H9 (cell line): ENCODE measurements around the gene MIA3. TPM values are rescaled to one million over a fixed set of nuclear protein-coding genes. Genes with fewer than 3 reads are reported as not detected.

Experiments
- DNase-seq: peaks from one replicate; pipeline ENCODE4 v3.0.0-alpha.2; 2017
- H2AFZ ChIP-seq: one replicate; pipeline ENCODE4 v1.6.1; 2013; ENCODE audit warnings: mild to moderate bottlenecking, low read length, control low read depth, moderate library complexity
- H2AK5ac ChIP-seq: 2 replicates; pipeline ENCODE4 v1.6.1; 2013; ENCODE audit warnings: low read length, control low read depth, mixed read lengths; ENCODE audit not compliant: insufficient read length
- H2BK120ac ChIP-seq: one replicate; pipeline ENCODE4 v1.6.1; 2013; ENCODE audit warnings: low read depth, mild to moderate bottlenecking, low read length, control low read depth, inconsistent platforms; ENCODE audit not compliant: poor library complexity, severe bottlenecking
- H2BK12ac ChIP-seq: 2 replicates; pipeline ENCODE4 v1.6.1; 2013; ENCODE audit warnings: low read length, control low read depth, mixed read lengths, low read depth; ENCODE audit not compliant: insufficient read length
- H2BK15ac ChIP-seq: 2 replicates; pipeline ENCODE4 v1.6.1; 2013; ENCODE audit warnings: low read depth, low read length, control low read depth
- H2BK20ac ChIP-seq: one replicate; pipeline ENCODE4 v1.6.1; 2013; ENCODE audit warnings: low read depth, mild to moderate bottlenecking, low read length, control low read depth, inconsistent platforms; ENCODE audit not compliant: poor library complexity, severe bottlenecking
- H2BK5ac ChIP-seq: 2 replicates; pipeline ENCODE4 v1.6.1; 2013; ENCODE audit warnings: low read length, control low read depth, mixed read lengths; ENCODE audit not compliant: insufficient read length
- H3K14ac ChIP-seq: 2 replicates; pipeline ENCODE4 v1.6.1; 2013; ENCODE audit warnings: low read length, control low read depth; ENCODE audit not compliant: insufficient read depth
- H3K18ac ChIP-seq: 2 replicates; pipeline ENCODE4 v1.6.1; 2013; ENCODE audit warnings: low read depth, mild to moderate bottlenecking, mixed read lengths, low read length, control low read depth; ENCODE audit not compliant: insufficient read length
- H3K23ac ChIP-seq: 2 replicates; pipeline ENCODE4 v1.6.1; 2013; ENCODE audit warnings: low read length, control low read depth, mixed read lengths, low read depth; ENCODE audit not compliant: insufficient read length
- H3K23me2 ChIP-seq: 2 replicates; pipeline ENCODE4 v1.6.1; 2013; ENCODE audit warnings: low read depth, mild to moderate bottlenecking, mixed read lengths, low read length, control low read depth; ENCODE audit not compliant: insufficient read length, poor library complexity, severe bottlenecking
- H3K27ac ChIP-seq: 2 replicates; pipeline ENCODE4 v1.5.1; 2013; ENCODE audit warnings: low read length, control low read depth, mixed read lengths, low read depth; ENCODE audit not compliant: insufficient read length
- H3K27me3 ChIP-seq: 2 replicates; pipeline ENCODE4 v1.6.1; 2013; ENCODE audit warnings: low read length, control low read depth, inconsistent platforms; ENCODE audit not compliant: insufficient read depth
- H3K4ac ChIP-seq: 2 replicates; pipeline ENCODE4 v1.6.1; 2013; ENCODE audit warnings: low read depth, mild to moderate bottlenecking, control low read depth, inconsistent platforms, low read length, moderate library complexity
- H3K4me1 ChIP-seq: 2 replicates; pipeline ENCODE4 v1.6.1; 2013; ENCODE audit warnings: low read length, control low read depth, inconsistent platforms; ENCODE audit not compliant: insufficient read depth
- H3K4me2 ChIP-seq: 2 replicates; pipeline ENCODE4 v1.6.1; 2013; ENCODE audit warnings: low read length, control low read depth, mixed read lengths; ENCODE audit not compliant: insufficient read length, insufficient read depth
- H3K56ac ChIP-seq: 2 replicates; pipeline ENCODE4 v1.6.1; 2013; ENCODE audit warnings: low read depth, mild to moderate bottlenecking, mixed read lengths, low read length, control low read depth; ENCODE audit not compliant: insufficient read length
- H3K79me1 ChIP-seq: 2 replicates; pipeline ENCODE4 v1.6.1; 2013; ENCODE audit warnings: low read depth, mild to moderate bottlenecking, moderate library complexity, low read length, control low read depth, inconsistent platforms; ENCODE audit not compliant: insufficient read depth, poor library complexity, severe bottlenecking
- H3K79me2 ChIP-seq: 2 replicates; pipeline ENCODE4 v1.6.1; 2013; ENCODE audit warnings: low read length, control low read depth, inconsistent platforms; ENCODE audit not compliant: insufficient read depth
- H3K9ac ChIP-seq: 2 replicates; pipeline ENCODE4 v1.6.1; 2013; ENCODE audit warnings: low read length, control low read depth, mixed read lengths; ENCODE audit not compliant: insufficient read length; ENCODE audit errors: extremely low read depth
- H3K9me3 ChIP-seq: one replicate; pipeline ENCODE4 v1.6.1; 2013; ENCODE audit warnings: low read depth, low read length, inconsistent platforms; ENCODE audit not compliant: control insufficient read depth
- H3T11ph ChIP-seq: one replicate; pipeline ENCODE4 v1.6.1; 2013; ENCODE audit warnings: mild to moderate bottlenecking, low read length, control low read depth, inconsistent platforms
- H4K20me1 ChIP-seq: one replicate; pipeline ENCODE4 v1.6.1; 2013; ENCODE audit not compliant: control insufficient read depth, insufficient read length, insufficient read depth
- H4K5ac ChIP-seq: 2 replicates; pipeline ENCODE4 v1.6.1; 2013; ENCODE audit warnings: low read depth, mild to moderate bottlenecking, mixed read lengths, low read length, control low read depth; ENCODE audit not compliant: insufficient read length
- H4K8ac ChIP-seq: replicated peaks from 2 replicates; pipeline ENCODE4 v1.6.1; 2013; ENCODE audit warnings: low read length, control low read depth, mixed read lengths, low read depth; ENCODE audit not compliant: insufficient read length
- H4K91ac ChIP-seq: 2 replicates; pipeline ENCODE4 v1.6.1; 2013; ENCODE audit warnings: low read depth, mild to moderate bottlenecking, moderate library complexity, mixed read lengths, low read length, control low read depth; ENCODE audit not compliant: insufficient read length
- H3K27ac Mint-ChIP-seq, 3 experiments: 2 replicates in 2 of 3; 3 replicates in 1 of 3; pipeline ENCODE4 v1.8.0; 2020 to 2021; ENCODE audit warnings: mixed read lengths in 3 of 3, mild to moderate bottlenecking in 1 of 3, moderate library complexity in 1 of 3
- H3K27me3 Mint-ChIP-seq: 2 replicates; pipeline ENCODE4 v1.8.0; 2021; ENCODE audit warnings: low read depth, mild to moderate bottlenecking, moderate library complexity, mixed read lengths
- H3K36me3 Mint-ChIP-seq, 3 experiments: 2 replicates in 2 of 3; 3 replicates in 1 of 3; pipeline ENCODE4 v1.8.0; 2020 to 2021; ENCODE audit warnings: low read depth in 3 of 3, mixed read lengths in 3 of 3; ENCODE audit not compliant: insufficient read depth in 1 of 3
- H3K4me1 Mint-ChIP-seq, 2 experiments: 2 replicates each; pipeline ENCODE4 v1.8.0; 2020; ENCODE audit warnings: mixed read lengths in 2 of 2
- H3K4me3 Mint-ChIP-seq, 2 experiments: 2 replicates in 1 of 2; 3 replicates in 1 of 2; pipeline ENCODE4 v1.8.0; 2020 to 2021; ENCODE audit warnings: mild to moderate bottlenecking in 2 of 2, mixed read lengths in 2 of 2, moderate library complexity in 1 of 2
- H3K9me3 Mint-ChIP-seq, 2 experiments: 2 replicates in 1 of 2; 3 replicates in 1 of 2; pipeline ENCODE4 v1.8.0; 2020; ENCODE audit warnings: mild to moderate bottlenecking in 2 of 2, mixed read lengths in 2 of 2, moderate library complexity in 1 of 2
- whole genome bisulfite sequencing: extraction: QIAGEN DNeasy Blood & Tissue Kit; methylation state at CpG from one replicate; pipeline ENCODE4 v1.1.7; 2013; ENCODE audit warnings: missing lambda C conversion rate, low lambda C conversion rate, mixed read lengths; ENCODE audit not compliant: insufficient read length; ENCODE audit errors: extremely low coverage; 5-methylcytosine and 5-hydroxymethylcytosine counted together
- total RNA-seq: library from RNA; stranded (reverse); gene quantifications from 2 replicates; pipeline ENCODE4 v1.2.1, GENCODE V29; 2021
- TF ChIP-seq, protein P1 (sequence below): fragments of 200-600 bp; sonication (generic); conservative IDR thresholded peaks from 3 replicates; pipeline ENCODE4 v1.8.0; 2021; ENCODE audit warnings: antibody characterized with exemption, mild to moderate bottlenecking

The MIA3 gene
- total RNA-seq, 1 experiment from 2014 or later = 55.5 TPM

- no peak overlapping the region for H2AFZ ChIP-seq
- no peak overlapping the region for H3K23ac ChIP-seq
- TF ChIP-seq, protein P1, sequence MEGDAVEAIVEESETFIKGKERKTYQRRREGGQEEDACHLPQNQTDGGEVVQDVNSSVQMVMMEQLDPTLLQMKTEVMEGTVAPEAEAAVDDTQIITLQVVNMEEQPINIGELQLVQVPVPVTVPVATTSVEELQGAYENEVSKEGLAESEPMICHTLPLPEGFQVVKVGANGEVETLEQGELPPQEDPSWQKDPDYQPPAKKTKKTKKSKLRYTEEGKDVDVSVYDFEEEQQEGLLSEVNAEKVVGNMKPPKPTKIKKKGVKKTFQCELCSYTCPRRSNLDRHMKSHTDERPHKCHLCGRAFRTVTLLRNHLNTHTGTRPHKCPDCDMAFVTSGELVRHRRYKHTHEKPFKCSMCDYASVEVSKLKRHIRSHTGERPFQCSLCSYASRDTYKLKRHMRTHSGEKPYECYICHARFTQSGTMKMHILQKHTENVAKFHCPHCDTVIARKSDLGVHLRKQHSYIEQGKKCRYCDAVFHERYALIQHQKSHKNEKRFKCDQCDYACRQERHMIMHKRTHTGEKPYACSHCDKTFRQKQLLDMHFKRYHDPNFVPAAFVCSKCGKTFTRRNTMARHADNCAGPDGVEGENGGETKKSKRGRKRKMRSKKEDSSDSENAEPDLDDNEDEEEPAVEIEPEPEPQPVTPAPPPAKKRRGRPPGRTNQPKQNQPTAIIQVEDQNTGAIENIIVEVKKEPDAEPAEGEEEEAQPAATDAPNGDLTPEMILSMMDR = no peak
- H3K9ac ChIP-seq = no peak overlapping the region
- H2BK15ac ChIP-seq = no peak overlapping the region
- Mint-ChIP-seq H3K27ac (no peak overlapping the region; a peak in 1 of 7 replicates), H3K9me3 (no peaks in the 10 kb centered on the region), H3K27me3 (no peaks in the 10 kb centered on the region; the same call in 1 of the 2 replicates), H3K36me3 (peaks cover 18 to 80% (median 66%) of the 10 kb centered on the region in 3 experiments; a peak in 6 of 7 replicates), H3K4me3 (no peak overlapping the region), H3K4me1 (no peaks in the 10 kb centered on the region)
- no peaks in the 10 kb centered on the region for H3K9me3 ChIP-seq
- no peak overlapping the region for H3T11ph ChIP-seq
- H4K20me1 ChIP-seq = no peaks in the 10 kb centered on the region
- H3K14ac ChIP-seq = no peak overlapping the region
- H3K4ac ChIP-seq = no peak overlapping the region
- no peak overlapping the region for H3K27ac ChIP-seq
- no peaks in the 10 kb centered on the region for H3K4me1 ChIP-seq
- no peak overlapping the region for H2BK20ac ChIP-seq
- DNase-seq = no peak
- H3K79me2 ChIP-seq = no peaks in the 10 kb centered on the region
- H2BK120ac ChIP-seq = no peak overlapping the region
- H4K91ac ChIP-seq = no peak overlapping the region
- H2AK5ac ChIP-seq = no peak overlapping the region
- H4K5ac ChIP-seq = no peak overlapping the region
- no CpG with 5 or more reads among the region's 4 CpGs for WGBS
- H3K23me2 ChIP-seq = no peaks in the 10 kb centered on the region
- no peak overlapping the region for H3K4me2 ChIP-seq
- H2BK12ac ChIP-seq = no peak overlapping the region
- no peaks in the 10 kb centered on the region for H3K27me3 ChIP-seq
- no peak overlapping the region for H4K8ac ChIP-seq
- H3K56ac ChIP-seq = no peak overlapping the region
- H2BK5ac ChIP-seq = no peak overlapping the region
- no peak overlapping the region for H3K18ac ChIP-seq
- no peaks in the 10 kb centered on the region for H3K79me1 ChIP-seq
Observed at GRCh38 chr1:222663431-222663934, 45.6 kb downstream of the MIA3 start.
